K562 (cell line): ENCODE measurements around the gene KIF26B. TPM values are rescaled to one million over a fixed set of nuclear protein-coding genes. Genes with fewer than 3 reads are reported as not detected.

Experiments
- ATAC-seq: fragments of 200-7000 bp; cut with Tn5 transposase; 3 replicates; pipeline ENCODE4 v1.9.1; 2020; ENCODE audit warnings: moderate library complexity
- BruUV-seq: library from RNA; stranded (reverse); fragments of 400-500 nt; replicated peaks from 2 replicates; lab custom pipeline; 2021; lab: Mats Ljungman, UMichigan
- CTCF ChIA-PET: fragments of 300-600 bp; formaldehyde crosslinking; extraction: SDS; loops from one replicate; lab custom pipeline; 2021; ENCODE audit warnings: low intra/inter-chr PET ratio; lab: Yijun Ruan, JAX
- POLR2A ChIA-PET: fragments of 300-600, 350-650 bp; sonication (Branson Sonifier 250); formaldehyde crosslinking; extraction: SDS; loops from one replicate; lab custom pipeline; 2021; ENCODE audit warnings: antibody characterized with exemption, inconsistent platforms; lab: Yijun Ruan, JAX
- DNase-seq, 4 experiments: peaks; one replicate each; pipeline versions ENCODE4 v3.0.0 to v3.0.0-alpha.2; 2011 to 2018; ENCODE audit warnings: low spot score in 3 of 4, mixed read lengths in 3 of 4; ENCODE audit errors: extremely low read depth in 1 of 4
- FAIRE-seq: peaks from 2 replicates; lab custom pipeline; 2011; peaks lifted over from hg19 to GRCh38; lab: Jason Lieb, UNC
- H2AFZ ChIP-seq: 2 replicates; pipeline ENCODE4 v1.6.0; 2011; ENCODE audit warnings: low read depth, low read length, control low read depth, inconsistent platforms
- H3K27ac ChIP-seq: fragments of 200-600 bp; 3 replicates; pipeline ENCODE4 v1.8.0; 2011; ENCODE audit warnings: low read depth, mild to moderate bottlenecking, control low read depth, inconsistent platforms, low read length, moderate library complexity, mixed read lengths; ENCODE audit errors: extremely low read depth
- H3K27me3 ChIP-seq, 2 experiments: fragments of 300-600 bp in 1 of 2; 2 replicates in 1 of 2; 3 replicates in 1 of 2; pipeline versions ENCODE4 v1.6.0 to v1.8.0; 2011; ENCODE audit warnings: inconsistent platforms in 2 of 2, low read length in 2 of 2, mild to moderate bottlenecking in 1 of 2, mixed read lengths in 1 of 2, moderate library complexity in 1 of 2; ENCODE audit not compliant: control insufficient read depth in 2 of 2, insufficient read depth in 2 of 2
- H3K36me3 ChIP-seq: fragments of 300-600 bp; 3 replicates; pipeline ENCODE4 v1.8.0; 2011; ENCODE audit warnings: mild to moderate bottlenecking, low read length, inconsistent platforms; ENCODE audit not compliant: control insufficient read depth, insufficient read depth
- H3K4me1 ChIP-seq, 2 experiments: fragments of 200-600 bp in 1 of 2; replicated peaks in 1 of 2; 2 replicates in 1 of 2; 3 replicates in 1 of 2; pipeline versions ENCODE4 v1.5.1 to v1.8.0; 2011; ENCODE audit warnings: inconsistent platforms in 2 of 2, low read length in 2 of 2, mild to moderate bottlenecking in 1 of 2, mixed read lengths in 1 of 2, moderate library complexity in 1 of 2; ENCODE audit not compliant: control insufficient read depth in 2 of 2, insufficient read depth in 2 of 2
- H3K4me2 ChIP-seq: 2 replicates; pipeline ENCODE4 v1.6.1; 2011; ENCODE audit warnings: low read length, control low read depth, inconsistent platforms, mixed read lengths; ENCODE audit not compliant: insufficient read depth
- H3K4me3 ChIP-seq: fragments of 200-600 bp; sonication (generic), shearing (Covaris generic); 2 replicates; pipeline ENCODE4 v1.5.1; 2016; ENCODE audit warnings: control low read depth, inconsistent platforms
- H3K79me2 ChIP-seq: fragments of 200-600 bp; 3 replicates; pipeline ENCODE4 v1.8.0; 2011; ENCODE audit warnings: low read length, inconsistent platforms; ENCODE audit not compliant: control insufficient read depth, insufficient read depth
- H3K9ac ChIP-seq, 2 experiments: 2 replicates each; pipeline versions ENCODE4 v1.6.0 to v1.6.1; 2011; ENCODE audit warnings: low read depth in 2 of 2, low read length in 2 of 2, control low read depth in 1 of 2, inconsistent platforms in 1 of 2, mild to moderate bottlenecking in 1 of 2, mixed read lengths in 1 of 2; ENCODE audit not compliant: insufficient read depth in 1 of 2
- H3K9me1 ChIP-seq: one replicate; pipeline ENCODE4 v1.6.0; 2011; ENCODE audit warnings: inconsistent platforms, mild to moderate bottlenecking, low read length, moderate library complexity; ENCODE audit not compliant: control insufficient read depth, insufficient read depth
- H3K9me3 ChIP-seq: replicated peaks from 2 replicates; pipeline ENCODE4 v1.5.1; 2011; ENCODE audit warnings: low read depth, low read length, inconsistent platforms; ENCODE audit not compliant: control insufficient read depth, insufficient read depth
- H4K20me1 ChIP-seq: replicated peaks from 2 replicates; pipeline ENCODE4 v1.6.1; 2011; ENCODE audit warnings: low read length, inconsistent platforms, mixed read lengths; ENCODE audit not compliant: control insufficient read depth, insufficient read depth
- CBFA2T3 ChIP-seq: fragments of 450-650 bp; IDR thresholded peaks from 2 replicates; pipeline ENCODE4 v1.6.1; 2017
- GABPB2 ChIP-seq: fragments of 250-450 bp; sonication (Bioruptor Pico); conservative IDR thresholded peaks from 2 replicates; pipeline ENCODE4 v1.5.1; 2021; ENCODE audit warnings: mild to moderate bottlenecking
- HIVEP1 ChIP-seq: fragments of 250-450 bp; sonication (Bioruptor Pico); IDR thresholded peaks from 2 replicates; pipeline ENCODE4 v1.4.0; 2020; ENCODE audit warnings: mild to moderate bottlenecking
- PRDM10 ChIP-seq: fragments of 450-650 bp; IDR thresholded peaks from 2 replicates; pipeline ENCODE4 v1.6.1; 2018; ENCODE audit not compliant: partially characterized antibody
- ZNF717 ChIP-seq: fragments of 250-450 bp; sonication (Bioruptor Pico); IDR thresholded peaks from 2 replicates; pipeline ENCODE4 v1.5.0; 2021
- WGBS: fragments of 100-300 bp; shearing (Covaris generic); methylation state at CpG from one replicate; pipeline ENCODE4 v1.1.6; 2016; ENCODE audit warnings: low coverage, mixed read lengths; ENCODE audit not compliant: insufficient coverage; ENCODE audit errors: missing lambda C conversion rate; 5-methylcytosine and 5-hydroxymethylcytosine counted together
- in situ Hi-C: fragments of 300-500 bp; cut with MboI; formaldehyde crosslinking; loops from 4 replicates; pipeline ENCODE4 v1.15.0; 2018; ENCODE audit warnings: inconsistent platforms, mixed read lengths
- intact Hi-C: fragments of 100-400 bp; cut with micrococcal nuclease; formaldehyde crosslinking; loops from 2 replicates; pipeline ENCODE4 v1.14.2; 2022
- polyA plus RNA-seq, 8 experiments: library from polyadenylated mRNA; depleted of rRNA in 4 of 8; stranded (reverse) in 5 of 8; unstranded in 3 of 8; fragments of >200 nt; fragmentation: Nextera tagmentation in 2 of 8; fragmentation: Illumina TruSeq in 1 of 8; extraction: Ambion mirVana in 2 of 8; extraction: Trizol in 1 of 8; gene quantifications; 2 replicates each; pipeline versions ENCODE4 v1.2.1 to v1.2.3, GENCODE V29; 2011 to 2014; ENCODE audit warnings: inconsistent platforms in 1 of 8, missing spikeins in 1 of 8
- total RNA-seq, 7 experiments: library from RNA; depleted of rRNA in 6 of 7; stranded (reverse); fragments of >200 nt in 6 of 7; fragmentation: Illumina TruSeq in 2 of 7; extraction: Trizol in 2 of 7; gene quantifications; 2 replicates each; pipeline versions ENCODE4 v1.2.1 to v1.2.3, GENCODE V29; 2011 to 2021; ENCODE audit warnings: low replicate concordance in 1 of 7

Gene KIF26B
- total and polyA plus RNA-seq, 9 of the 15 experiments (the other 6 are each of a cell fraction or from before 2014, with no cell fraction given) = 0.02 to 0.08 (median 0.03) TPM; not detected in 6

- H4K20me1 ChIP-seq = no peaks in the 10 kb centered on the region
- TF ChIP-seq ZNF717 (CRISPR knock-in tag) (no peak), CBFA2T3 (0 out of 2 replicates have a peak, but pooled peaks have one; percentile 4), HIVEP1 (CRISPR knock-in tag) (no peak)
- H3K4me1 ChIP-seq = no peaks in the 10 kb centered on the region
- ChIA-PET POLR2A (no interaction called here), CTCF (interaction anchor here (0.6 kb wide), 1 partner anchor 617 kb away, joined by 3 read pairs; no protein-coding TSS in a partner anchor)
- no peak overlapping the region for H2AFZ ChIP-seq
- in situ Hi-C loops = no loop called here
- H3K27me3 ChIP-seq = peaks cover 8 to 29% of the 10 kb centered on the region in 2 experiments; a peak in 4 of 5 replicates
- intact Hi-C loops = no loop called here
- no peak overlapping the region for H3K4me3 ChIP-seq
- ATAC-seq = no peak
- no peak for DNase-seq
- H3K9me3 ChIP-seq = no peaks in the 10 kb centered on the region
- H3K9me1 ChIP-seq = no peaks in the 10 kb centered on the region
- no peaks in the 10 kb centered on the region for H3K79me2 ChIP-seq
- H3K27ac ChIP-seq = no peak overlapping the region
- 2% methylated on average over 4 of the region's 4 CpGs for WGBS
- no TSS peak for BruUV-seq
- no peaks in the 10 kb centered on the region for H3K36me3 ChIP-seq
- H3K4me2 ChIP-seq = no peak overlapping the region
- no peak overlapping the region for H3K9ac ChIP-seq
- FAIRE-seq = no peak
Measured at GRCh38 chr1:245279346-245279745, 124.6 kb downstream of the KIF26B start.

DNA sequence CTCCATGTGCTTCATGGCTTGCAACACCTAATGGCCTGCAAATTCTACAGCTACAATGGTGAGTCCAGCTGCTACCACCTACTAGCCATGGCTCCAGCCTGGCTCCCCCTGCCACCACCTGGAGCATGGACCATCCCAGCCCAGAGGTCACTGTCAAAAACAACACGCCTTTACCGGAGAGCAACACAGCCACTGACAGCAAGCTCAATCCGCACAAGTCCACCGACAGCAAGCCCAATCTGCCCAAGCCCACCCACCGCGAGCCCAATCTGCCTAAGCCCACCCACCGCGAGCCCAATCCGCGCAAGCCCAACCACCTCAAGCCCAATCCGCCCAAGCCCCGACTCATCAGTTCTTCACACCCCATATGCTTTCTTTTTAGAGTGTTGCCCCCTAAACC, 128.2 kb downstream of the KIF26B start:
- POLR2A ChIA-PET = interaction anchor here (0.9 to 1.0 kb wide), 2 partner anchors 14 to 16 kb away, joined by 3 read pairs; no protein-coding TSS in a partner anchor
- no peaks in the 10 kb centered on the region for H3K4me1 ChIP-seq
- H3K9me3 ChIP-seq = no peaks in the 10 kb centered on the region
- H3K36me3 ChIP-seq = no peaks in the 10 kb centered on the region
- WGBS = 0% methylated on average over 12 of the region's 12 CpGs
- H3K27ac ChIP-seq = no peak overlapping the region
- DNase-seq = no peak
- H2AFZ ChIP-seq = no peak overlapping the region
- in situ Hi-C loops = no loop called here
- intact Hi-C loops = no loop called here
- no peaks in the 10 kb centered on the region for H3K79me2 ChIP-seq
- H3K27me3 ChIP-seq = peaks cover 20 to 31% of the 10 kb centered on the region in 2 experiments
- no peaks in the 10 kb centered on the region for H4K20me1 ChIP-seq
- no peak overlapping the region for H3K4me3 ChIP-seq
- H3K9ac ChIP-seq = no peak overlapping the region
- TF ChIP-seq PRDM10 (peak; percentile 21), GABPB2 (CRISPR knock-in tag) (no peak)
- CTCF ChIA-PET = no interaction called here
- no TSS peak for BruUV-seq
- no peak for ATAC-seq
- no peak for FAIRE-seq
- no peaks in the 10 kb centered on the region for H3K9me1 ChIP-seq
- no peak overlapping the region for H3K4me2 ChIP-seq
